Body of pancreas (tissue), 4 donors: ENCODE results near the gene SCN8A.

Source experiments
- POLR2A ChIP-seq, 3 donors: fragments of 450-650 bp; IDR thresholded peaks; one replicate each; pipeline ENCODE4 v1.6.1; 2016; ENCODE audit warnings: antibody characterized with exemption in 3 of 3, mild to moderate bottlenecking in 2 of 3
- TF ChIP-seq, protein P1 (sequence below), 7 experiments: fragments of 450-650 bp in 4 of 7; fragments of 200-600 bp in 3 of 7; sonication (generic) in 3 of 7; IDR thresholded peaks; one replicate each; pipeline ENCODE4 v1.5.1; 2016 to 2019; ENCODE audit warnings: antibody characterized with exemption in 7 of 7

DNA sequence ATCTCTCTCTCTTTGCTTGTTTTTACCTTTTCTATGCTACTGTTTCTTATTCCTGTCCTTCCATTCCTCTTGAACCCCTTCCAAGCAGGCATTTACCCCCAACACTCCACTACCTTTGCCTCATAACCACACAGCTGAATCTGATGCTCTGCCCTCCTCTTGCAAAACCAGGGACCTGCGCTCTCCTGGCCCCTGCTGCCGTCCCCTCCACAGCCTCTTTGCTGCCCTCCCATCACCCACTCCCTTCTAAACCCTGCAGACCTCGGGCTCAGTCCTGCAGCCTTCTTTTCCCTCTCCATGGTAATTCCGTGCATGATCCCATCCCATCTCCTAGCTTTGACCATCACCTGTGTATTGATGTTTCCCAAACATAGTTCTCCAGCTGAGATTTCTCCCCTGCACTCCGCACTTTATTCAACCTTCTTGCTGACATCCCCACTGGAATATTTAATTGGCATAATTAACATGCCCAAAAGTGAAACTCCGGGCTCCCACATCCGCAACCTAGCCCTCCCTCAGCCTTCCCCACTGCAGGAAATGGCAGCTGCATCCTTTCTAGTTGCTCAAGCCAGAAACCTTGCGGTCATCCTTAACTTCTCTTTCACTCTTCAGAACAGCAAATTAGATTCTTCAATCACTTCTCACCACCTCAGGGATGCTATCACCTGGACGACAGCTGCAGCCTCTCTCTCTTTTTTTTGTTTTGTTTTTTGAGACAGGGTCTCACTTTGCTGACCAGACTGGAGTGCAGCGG is 241.5 kb downstream of the SCN8A start:
- TF ChIP-seq, protein P1, sequence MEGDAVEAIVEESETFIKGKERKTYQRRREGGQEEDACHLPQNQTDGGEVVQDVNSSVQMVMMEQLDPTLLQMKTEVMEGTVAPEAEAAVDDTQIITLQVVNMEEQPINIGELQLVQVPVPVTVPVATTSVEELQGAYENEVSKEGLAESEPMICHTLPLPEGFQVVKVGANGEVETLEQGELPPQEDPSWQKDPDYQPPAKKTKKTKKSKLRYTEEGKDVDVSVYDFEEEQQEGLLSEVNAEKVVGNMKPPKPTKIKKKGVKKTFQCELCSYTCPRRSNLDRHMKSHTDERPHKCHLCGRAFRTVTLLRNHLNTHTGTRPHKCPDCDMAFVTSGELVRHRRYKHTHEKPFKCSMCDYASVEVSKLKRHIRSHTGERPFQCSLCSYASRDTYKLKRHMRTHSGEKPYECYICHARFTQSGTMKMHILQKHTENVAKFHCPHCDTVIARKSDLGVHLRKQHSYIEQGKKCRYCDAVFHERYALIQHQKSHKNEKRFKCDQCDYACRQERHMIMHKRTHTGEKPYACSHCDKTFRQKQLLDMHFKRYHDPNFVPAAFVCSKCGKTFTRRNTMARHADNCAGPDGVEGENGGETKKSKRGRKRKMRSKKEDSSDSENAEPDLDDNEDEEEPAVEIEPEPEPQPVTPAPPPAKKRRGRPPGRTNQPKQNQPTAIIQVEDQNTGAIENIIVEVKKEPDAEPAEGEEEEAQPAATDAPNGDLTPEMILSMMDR (IDR thresholded peaks at IDR 0.05), result no peak
- no peak for TF ChIP-seq POLR2A (IDR thresholded peaks at IDR 0.05)
